ENCODE data around the gene FMOD.

DNA sequence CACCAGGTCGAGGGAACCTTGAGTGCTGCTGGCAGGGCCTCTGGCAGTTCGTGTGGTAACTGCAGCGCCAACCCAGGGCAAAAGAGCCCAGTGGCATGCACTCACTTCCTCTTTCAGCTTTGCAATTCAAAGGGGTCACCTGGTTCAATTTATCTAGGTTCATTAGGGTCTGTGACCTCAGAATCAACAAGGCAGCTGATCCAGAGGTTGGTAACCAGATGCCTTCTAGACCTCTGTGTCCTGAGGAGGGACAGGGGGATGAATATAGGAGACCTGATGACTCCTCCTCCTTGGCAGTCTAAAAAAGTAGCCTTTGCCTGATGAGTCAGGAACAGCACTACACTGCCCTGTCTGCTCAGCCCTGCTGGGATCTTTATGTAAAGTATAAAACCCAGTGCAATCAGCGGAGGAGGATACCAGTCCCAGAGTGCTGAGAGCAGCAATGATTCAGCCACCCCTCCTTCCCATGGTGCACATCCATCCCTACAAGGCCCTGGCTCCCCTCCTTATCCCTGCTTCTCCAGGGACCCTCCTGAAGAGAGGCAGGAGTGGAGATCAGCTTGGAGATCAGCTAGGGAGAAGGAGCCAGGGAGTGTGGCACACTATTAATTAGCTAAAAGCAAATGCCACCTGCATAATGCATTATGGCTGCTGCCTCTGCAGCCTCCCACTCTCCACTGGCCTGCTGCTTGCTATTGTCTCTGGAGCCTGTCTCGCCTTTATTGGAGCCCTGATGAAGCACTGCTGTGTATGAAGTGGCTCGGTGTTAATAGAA is 11.2 kb upstream of the FMOD start:
- TF ChIP-seq, protein P1, sequence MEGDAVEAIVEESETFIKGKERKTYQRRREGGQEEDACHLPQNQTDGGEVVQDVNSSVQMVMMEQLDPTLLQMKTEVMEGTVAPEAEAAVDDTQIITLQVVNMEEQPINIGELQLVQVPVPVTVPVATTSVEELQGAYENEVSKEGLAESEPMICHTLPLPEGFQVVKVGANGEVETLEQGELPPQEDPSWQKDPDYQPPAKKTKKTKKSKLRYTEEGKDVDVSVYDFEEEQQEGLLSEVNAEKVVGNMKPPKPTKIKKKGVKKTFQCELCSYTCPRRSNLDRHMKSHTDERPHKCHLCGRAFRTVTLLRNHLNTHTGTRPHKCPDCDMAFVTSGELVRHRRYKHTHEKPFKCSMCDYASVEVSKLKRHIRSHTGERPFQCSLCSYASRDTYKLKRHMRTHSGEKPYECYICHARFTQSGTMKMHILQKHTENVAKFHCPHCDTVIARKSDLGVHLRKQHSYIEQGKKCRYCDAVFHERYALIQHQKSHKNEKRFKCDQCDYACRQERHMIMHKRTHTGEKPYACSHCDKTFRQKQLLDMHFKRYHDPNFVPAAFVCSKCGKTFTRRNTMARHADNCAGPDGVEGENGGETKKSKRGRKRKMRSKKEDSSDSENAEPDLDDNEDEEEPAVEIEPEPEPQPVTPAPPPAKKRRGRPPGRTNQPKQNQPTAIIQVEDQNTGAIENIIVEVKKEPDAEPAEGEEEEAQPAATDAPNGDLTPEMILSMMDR (IDR thresholded peaks at IDR 0.05), result no peak
- no peak for TF ChIP-seq POLR2A (IDR thresholded peaks at IDR 0.05)

Data from thyroid gland (tissue), 4 donors.